HK-2 (cell line): ENCODE results near the gene TMEM232.
"Not testable (repeated sequence)": the region's sequence is repeated elsewhere in the genome, so short reads cannot be mapped to it uniquely, and the experiment has no call there.

Experiments used
- DNase-seq: peaks from one replicate; pipeline ENCODE4 v3.0.0-alpha.2; 2018; ENCODE audit not compliant: unreplicated experiment

Gene TMEM232

GRCh38 chr5:110707260-110707844 lies 19.1 kb downstream of the TMEM232 start:
- DNase-seq: no peak

GRCh38 chr5:110705349-110705748 lies 21.1 kb downstream of the TMEM232 start:
- DNase-seq: no peak

- no peak for DNase-seq
Measured at GRCh38 chr5:110703481-110703880, 23.0 kb downstream of the TMEM232 start.

GRCh38 chr5:110702704-110703103 lies 23.8 kb downstream of the TMEM232 start:
- DNase-seq: no peak

- no peak for DNase-seq
Measured at GRCh38 chr5:110702300-110702699, 24.2 kb downstream of the TMEM232 start.

GRCh38 chr5:110692669-110693068 lies 33.8 kb downstream of the TMEM232 start:
- DNase-seq: not testable (repeated sequence)

DNA sequence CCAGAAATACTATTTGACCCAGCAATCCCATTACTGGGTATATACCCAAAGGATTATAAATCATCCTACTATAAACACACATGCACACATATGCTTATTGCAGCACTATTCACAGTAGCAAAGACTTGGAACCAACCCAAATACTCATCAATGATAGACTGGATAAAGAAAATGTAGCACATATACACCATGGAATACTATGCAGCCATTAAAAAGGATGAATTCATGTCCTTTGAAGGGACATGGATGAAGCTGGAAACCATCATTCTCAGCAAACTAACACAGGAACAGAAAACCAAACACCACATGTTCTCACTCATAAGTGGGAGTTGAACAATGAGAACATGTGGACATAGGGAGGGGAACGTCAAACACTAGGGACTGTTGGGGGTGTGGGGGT lies 35.9 kb downstream of the TMEM232 start:
- DNase-seq: not testable (repeated sequence)

DNA sequence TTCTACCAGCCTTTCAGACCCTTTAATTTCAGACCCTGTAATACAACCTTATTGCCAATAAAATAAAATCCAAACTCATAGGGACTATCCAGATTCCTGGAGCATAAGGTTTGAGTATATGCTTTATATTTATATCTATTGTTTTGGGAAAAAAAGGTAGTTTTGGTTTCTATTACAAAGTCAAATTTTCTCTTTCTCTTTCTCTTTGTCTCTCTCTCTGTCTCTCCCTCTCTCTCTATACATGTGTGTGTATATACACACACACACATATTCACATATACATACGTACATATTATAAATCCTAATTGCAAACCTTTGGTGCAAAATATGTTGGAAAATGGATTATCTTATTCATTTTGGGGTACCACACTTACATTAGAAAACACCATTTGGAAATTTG lies 39.0 kb downstream of the TMEM232 start:
- DNase-seq: no peak

DNA sequence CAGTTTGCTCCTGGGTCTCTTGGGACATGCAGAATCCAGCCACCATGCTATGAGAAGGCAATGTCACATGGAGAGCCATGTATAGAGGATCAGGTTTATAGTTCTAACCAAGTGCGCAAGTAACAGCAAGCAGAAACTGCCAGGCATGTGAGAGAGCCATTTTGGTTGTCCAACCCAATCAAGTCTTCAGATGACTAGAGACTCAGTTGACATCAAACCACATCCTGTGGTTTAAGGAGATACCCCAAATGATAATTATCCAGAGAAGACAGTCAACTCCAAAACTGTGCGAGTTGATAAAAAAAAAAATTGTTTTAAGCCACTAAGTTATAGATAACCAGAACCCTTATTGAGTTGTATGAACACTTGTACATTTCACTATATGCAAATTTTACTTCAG lies 40.2 kb downstream of the TMEM232 start:
- no peak for DNase-seq

DNA sequence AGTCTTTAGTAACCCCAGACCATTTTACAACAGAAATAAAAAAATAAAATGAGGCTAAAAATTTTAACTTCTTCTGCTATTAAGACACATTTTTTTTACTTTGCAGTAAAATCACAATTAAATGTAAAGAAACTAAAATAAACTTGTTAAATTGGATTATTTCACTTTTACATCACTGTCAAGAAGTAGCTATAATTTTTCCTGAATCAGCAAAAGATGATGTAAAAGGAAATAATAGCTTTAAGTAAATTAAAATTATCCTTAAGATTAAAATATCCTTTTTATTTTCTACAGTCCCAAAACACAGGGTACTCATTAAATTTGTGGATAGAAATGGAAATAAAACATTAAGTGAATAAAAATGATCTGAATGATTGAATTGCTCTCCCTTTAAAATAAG lies 44.5 kb downstream of the TMEM232 start:
- DNase-seq: no peak

GRCh38 chr5:110681109-110681508 lies 45.4 kb downstream of the TMEM232 start:
- DNase-seq: no peak

DNA sequence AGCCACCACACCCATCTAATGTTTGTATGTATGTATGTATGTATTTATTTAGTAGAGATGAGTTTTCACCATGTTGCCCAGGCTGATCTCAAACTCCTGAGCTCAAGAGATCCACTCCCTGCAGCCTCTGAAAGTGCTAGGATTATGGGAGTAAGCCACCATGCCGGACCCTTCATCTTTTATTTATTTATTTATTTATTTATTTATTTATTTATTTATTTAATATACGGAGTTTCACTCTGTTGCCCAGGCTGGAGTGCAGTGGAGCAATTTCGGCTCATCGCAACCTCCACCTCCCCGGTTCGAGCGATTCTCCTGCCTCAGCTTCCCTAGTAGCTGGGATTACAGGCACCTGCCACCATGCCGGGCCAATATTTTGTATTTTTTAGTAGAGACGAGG lies 49.9 kb downstream of the TMEM232 start:
- not testable (repeated sequence) for DNase-seq

- DNase-seq: no peak
Measured at GRCh38 chr5:110665184-110665726, 61.2 kb downstream of the TMEM232 start.

DNA sequence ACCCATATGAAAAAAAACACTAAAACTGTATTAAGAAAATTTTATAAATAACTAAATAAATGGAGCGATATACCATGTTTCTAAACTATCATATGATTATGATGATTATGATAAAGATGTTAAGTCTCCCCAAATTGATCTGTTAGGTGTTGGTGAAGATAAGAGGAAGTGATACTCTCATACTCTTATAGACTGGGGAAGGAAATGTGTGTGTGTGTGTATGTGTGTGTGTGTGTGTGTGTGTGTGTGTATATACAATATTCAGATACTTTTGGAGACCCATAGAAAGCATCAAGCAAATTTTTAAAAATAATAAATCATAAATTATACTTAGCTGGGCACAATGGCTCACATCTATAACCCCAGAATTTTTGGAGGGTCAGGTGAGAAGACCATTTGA lies 62.9 kb downstream of the TMEM232 start:
- no peak for DNase-seq

DNA sequence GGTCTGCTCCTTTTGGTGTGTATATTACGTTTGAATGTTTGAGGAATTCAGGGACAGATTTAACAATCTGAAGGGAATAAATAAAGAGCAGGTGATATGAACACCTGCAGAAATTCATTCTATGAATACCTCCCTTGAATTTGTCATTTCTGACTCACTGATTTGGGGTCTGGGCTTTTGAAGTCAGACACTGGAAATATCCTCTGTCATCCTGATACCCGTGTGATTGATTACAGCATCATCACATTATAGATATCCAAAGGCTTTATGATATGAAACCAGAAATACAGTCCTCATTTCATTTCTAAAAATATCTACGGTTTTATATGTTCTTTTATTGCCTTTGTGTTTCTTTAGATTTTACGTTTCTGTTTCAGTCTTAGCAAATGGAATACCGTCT lies 68.5 kb downstream of the TMEM232 start:
- DNase-seq: no peak

- DNase-seq: no peak
Measured at GRCh38 chr5:110653231-110653970, 73.1 kb downstream of the TMEM232 start.

GRCh38 chr5:110651507-110651906 lies 75.0 kb downstream of the TMEM232 start:
- no peak for DNase-seq

GRCh38 chr5:110644357-110644756 lies 82.1 kb downstream of the TMEM232 start:
- DNase-seq: no peak

DNA sequence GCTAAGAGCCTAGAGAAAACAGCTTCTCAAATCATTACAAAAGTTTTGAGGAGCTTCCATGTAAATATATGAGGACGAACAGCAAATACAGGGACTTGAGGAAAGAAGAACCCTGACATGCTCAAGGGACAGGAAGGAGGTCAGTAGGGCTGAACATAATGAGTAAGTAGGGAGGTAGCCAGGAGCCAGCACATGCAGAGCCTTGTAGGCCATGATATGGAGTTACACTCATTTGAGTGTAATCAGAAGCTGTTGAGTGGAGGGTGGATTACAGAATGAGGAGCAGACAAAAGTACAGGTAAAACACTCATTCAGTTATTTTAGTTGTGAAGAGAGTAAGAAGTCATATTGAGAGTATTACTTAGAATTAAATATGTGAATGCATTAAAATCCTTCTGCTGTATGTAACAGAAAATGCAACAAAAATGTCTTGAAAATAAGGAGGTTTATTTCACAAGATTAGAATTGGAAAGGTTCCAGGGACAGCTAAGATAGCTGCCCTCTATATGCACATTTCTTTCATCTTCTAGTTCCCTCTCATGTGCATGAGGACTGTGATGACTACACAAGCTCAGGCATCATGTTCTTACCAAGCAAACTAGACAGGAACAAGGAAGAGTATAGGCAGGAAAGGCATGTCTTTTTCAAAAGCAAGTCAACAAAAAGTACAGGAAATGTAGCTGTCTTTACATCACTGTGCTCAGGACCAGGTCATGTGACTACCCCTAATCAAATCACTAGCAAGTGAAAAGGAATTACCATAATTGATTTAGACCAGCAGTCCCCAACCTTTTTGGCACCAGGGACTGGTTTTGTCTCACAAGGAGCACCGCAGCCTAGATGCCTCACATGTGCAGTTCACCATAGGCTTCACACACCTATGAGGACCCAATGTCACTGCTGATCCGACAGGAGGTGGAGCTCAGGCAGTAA lies 87.2 kb downstream of the TMEM232 start:
- no peak for DNase-seq

DNA sequence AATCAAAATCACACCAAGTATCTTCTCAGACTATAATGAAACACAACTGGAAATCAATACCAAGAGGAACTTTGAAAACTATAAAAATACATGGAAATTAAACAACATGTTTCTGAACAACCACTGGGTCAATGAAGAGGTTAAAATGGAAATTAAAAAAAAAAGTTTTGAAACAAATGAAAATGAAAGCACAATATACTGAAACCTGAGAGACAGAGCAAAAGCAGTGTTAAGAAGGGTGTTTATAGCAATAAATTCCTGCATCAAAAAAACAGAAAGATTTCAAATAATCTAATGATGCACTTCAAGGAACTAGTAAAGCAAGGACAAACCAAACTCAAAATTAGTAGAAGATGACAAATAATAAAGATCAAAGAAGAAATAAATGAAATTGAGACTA lies 92.0 kb downstream of the TMEM232 start:
- no peak for DNase-seq

- DNase-seq: no peak
Measured at GRCh38 chr5:110631236-110631635, 95.2 kb downstream of the TMEM232 start.

DNA sequence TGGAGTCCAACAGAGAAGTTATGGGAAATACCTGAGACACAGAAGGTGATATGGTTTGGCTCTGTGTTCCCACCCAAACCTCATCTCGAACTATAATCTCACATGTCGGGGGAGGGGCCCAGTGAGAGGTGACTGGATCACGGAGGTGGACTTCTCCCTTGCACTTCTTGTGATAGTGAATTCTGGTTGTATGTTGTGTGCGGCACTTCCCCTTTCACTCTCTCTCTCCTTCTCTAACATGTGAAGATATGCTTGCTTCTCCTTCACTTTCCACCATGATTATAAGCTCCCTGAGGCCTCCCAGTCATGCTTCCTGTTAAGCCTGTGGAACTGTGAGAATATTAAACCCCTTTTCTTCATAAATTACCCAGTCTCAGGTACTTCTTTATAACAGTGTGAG lies 96.1 kb downstream of the TMEM232 start:
- no peak for DNase-seq
